Measurements from ENCODE around the gene ALKBH3.

ALKBH3 gene

GRCh38 chr11:43922295-43922648 lies 41.6 kb downstream of the ALKBH3 start:
- no peak for DNase-seq (ENCODE audit: low read depth in 2 of 3, low spot score in 1 of 3)

GRCh38 chr11:43922744-43923405 lies 42.2 kb downstream of the ALKBH3 start:
- no peak for DNase-seq (ENCODE audit: low read depth in 2 of 3, low spot score in 1 of 3)

- no peak for DNase-seq (ENCODE audit: low read depth in 2 of 3, low spot score in 1 of 3)
These were observed 42.9 kb downstream of the ALKBH3 start for GRCh38 chr11:43923406-43924111.

- no peak for DNase-seq (ENCODE audit: low read depth in 2 of 3, low spot score in 1 of 3)
These were observed 43.7 kb downstream of the ALKBH3 start for GRCh38 chr11:43924112-43924855.

- no peak for DNase-seq (ENCODE audit: low read depth in 2 of 3, low spot score in 1 of 3)
These were observed 44.7 kb downstream of the ALKBH3 start for GRCh38 chr11:43925063-43925931.

GRCh38 chr11:43925932-43926505 lies 45.4 kb downstream of the ALKBH3 start:
- DNase-seq (ENCODE audit: low read depth in 2 of 3, low spot score in 1 of 3): no peak

GRCh38 chr11:43927070-43927469 lies 46.4 kb downstream of the ALKBH3 start:
- DNase-seq (ENCODE audit: low read depth in 2 of 3, low spot score in 1 of 3): no peak

- DNase-seq (ENCODE audit: low read depth in 2 of 3, low spot score in 1 of 3): no peak
These were observed 47.5 kb downstream of the ALKBH3 start for GRCh38 chr11:43927925-43928707.

- no peak for DNase-seq (ENCODE audit: low read depth in 2 of 3, low spot score in 1 of 3)
These were observed 48.1 kb downstream of the ALKBH3 start for GRCh38 chr11:43928721-43929120.

- no peak for DNase-seq (ENCODE audit: low read depth in 2 of 3, low spot score in 1 of 3)
These were observed 50.5 kb downstream of the ALKBH3 start for GRCh38 chr11:43930868-43931716.

- DNase-seq (ENCODE audit: low read depth in 2 of 3, low spot score in 1 of 3): no peak
These were observed 51.0 kb downstream of the ALKBH3 start for GRCh38 chr11:43931717-43932039.

- DNase-seq (ENCODE audit: low read depth in 2 of 3, low spot score in 1 of 3): no peak
These were observed 52.6 kb downstream of the ALKBH3 start for GRCh38 chr11:43933226-43933607.

- DNase-seq (ENCODE audit: low read depth in 2 of 3, low spot score in 1 of 3): no peak
These were observed 53.2 kb downstream of the ALKBH3 start for GRCh38 chr11:43933608-43934551.

- DNase-seq (ENCODE audit: low read depth in 2 of 3, low spot score in 1 of 3): no peak
These were observed 54.2 kb downstream of the ALKBH3 start for GRCh38 chr11:43934601-43935423.

GRCh38 chr11:43935424-43935979 lies 54.9 kb downstream of the ALKBH3 start:
- DNase-seq (ENCODE audit: low read depth in 2 of 3, low spot score in 1 of 3): no peak

GRCh38 chr11:43936076-43936475 lies 55.4 kb downstream of the ALKBH3 start:
- DNase-seq (ENCODE audit: low read depth in 2 of 3, low spot score in 1 of 3): no peak

Measured in stimulated activated CD4-positive, alpha-beta T cell treated with anti-CD3 and anti-CD28 coated beads, Interleukin-12 subunit alpha, Interleukin-12 subunit beta, amount 100 ng/mL, for 48 hours (primary cell).